ENCODE data around the gene LIPG. TPM values are rescaled to one million over a fixed set of nuclear protein-coding genes. Genes with fewer than 3 reads are reported as not detected.
"Not testable (repeated sequence)": the region's sequence is repeated elsewhere in the genome, so short reads cannot be mapped to it uniquely, and the experiment has no call there.

Gene LIPG
- polyA plus RNA-seq, 3 donors: 43.9 to 69.5 (median 52.1) TPM

DNA sequence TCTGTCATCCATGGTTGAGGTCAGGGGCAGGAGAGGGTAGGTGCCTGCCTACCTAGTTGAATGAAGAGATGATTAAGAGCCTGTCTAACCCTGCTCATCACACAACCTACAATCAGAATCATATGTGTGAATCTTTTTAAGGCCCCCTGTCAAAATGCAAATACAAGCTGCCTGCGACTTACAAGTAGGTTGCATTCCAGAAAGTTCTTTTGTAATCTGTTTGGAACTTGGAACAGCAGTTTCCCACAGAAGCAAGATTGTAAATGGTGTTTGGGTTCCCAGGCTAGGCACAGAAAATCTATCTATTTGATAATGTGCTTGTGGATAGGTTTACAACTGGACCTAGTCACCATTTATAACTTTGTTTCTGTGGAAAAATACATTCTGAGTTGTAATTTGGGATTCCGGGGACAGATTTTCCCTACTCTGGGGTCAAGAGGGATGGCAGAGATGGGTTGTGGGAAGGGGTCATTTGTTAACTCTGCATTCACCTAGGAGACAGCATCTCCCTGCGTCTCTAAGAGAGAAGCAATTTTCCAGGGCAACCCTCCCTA, 4.4 kb downstream of the LIPG start:
- DNase-seq: no peak

DNA sequence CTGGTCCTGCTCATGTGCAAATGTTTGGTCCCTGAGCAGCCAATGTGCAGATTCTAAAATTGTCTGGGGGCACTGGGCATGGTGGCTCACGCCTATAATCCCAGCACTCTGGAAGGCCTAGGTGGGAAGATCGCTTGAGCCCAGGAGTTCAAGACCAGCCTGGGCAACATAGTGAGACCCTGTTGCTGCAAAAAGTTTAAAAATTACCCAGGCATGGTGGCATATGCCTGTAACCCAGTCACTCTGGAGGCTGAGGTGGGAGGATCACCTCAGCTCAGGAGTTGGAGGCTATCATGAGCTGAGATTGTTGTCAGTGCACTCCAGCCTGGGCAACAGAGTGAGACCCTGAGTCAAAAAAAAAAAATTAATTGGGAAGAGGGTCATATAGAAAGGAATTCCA, 5.1 kb downstream of the LIPG start:
- DNase-seq: no peak

GRCh38 chr18:49569724-49570123, 7.9 kb downstream of the LIPG start:
- no peak for DNase-seq

DNA sequence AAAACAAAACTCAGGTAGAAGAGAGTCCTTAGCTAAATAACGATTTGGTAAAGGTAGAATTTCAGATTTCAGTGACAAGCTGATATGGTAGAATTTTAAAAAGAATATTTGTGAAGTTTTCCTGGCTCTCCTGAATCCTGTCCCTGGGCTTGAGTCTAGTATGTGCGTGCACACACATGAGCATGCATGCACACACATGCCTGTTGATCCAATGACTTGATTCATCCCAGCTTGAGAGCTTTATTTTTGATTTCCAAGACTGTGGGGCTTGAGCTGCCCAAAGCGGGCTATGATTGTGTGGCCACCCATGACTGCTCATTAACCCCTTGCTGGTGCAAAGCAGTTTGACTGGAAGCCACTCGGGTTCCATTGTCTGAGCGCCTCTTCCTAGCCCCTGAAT, 9.0 kb downstream of the LIPG start:
- DNase-seq: no peak

DNA sequence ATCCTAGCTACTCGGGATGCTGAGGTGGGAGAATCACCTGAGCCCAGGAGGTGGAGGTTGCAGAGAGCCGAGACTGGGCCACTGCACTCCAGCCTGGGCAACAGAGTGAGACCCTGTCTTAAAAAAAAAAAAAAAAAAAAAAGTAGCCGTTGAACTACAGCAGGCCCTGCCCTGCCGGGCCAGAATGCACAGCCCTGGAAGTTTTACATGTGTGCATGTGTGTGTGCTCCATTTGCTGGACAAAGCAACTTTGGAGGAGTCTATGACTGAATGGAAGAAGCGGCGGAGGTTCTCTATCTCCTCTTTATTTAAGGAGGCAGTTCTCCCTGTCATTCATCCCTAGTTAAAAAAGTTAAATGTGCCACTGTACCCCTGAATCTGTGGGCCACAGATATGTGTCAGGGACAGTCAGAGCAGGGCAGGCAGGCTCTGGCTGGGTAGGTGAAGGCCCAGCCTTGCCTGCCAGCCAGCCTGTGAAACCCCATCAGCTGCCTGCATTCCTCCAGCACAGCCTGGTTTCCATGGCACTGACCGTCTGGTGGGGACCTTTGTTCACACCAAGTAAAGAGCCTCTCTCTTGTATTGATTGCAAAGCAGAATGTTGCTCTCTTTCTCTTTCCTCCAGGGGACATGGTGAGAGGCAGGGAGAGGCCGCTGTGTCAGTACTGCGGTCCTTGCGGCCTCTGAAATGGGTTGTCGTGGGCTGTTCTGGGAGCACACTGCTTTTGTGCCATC, 10.9 kb downstream of the LIPG start:
- DNase-seq: no peak

GRCh38 chr18:49573835-49574234, 12.0 kb downstream of the LIPG start:
- DNase-seq: no peak

DNA sequence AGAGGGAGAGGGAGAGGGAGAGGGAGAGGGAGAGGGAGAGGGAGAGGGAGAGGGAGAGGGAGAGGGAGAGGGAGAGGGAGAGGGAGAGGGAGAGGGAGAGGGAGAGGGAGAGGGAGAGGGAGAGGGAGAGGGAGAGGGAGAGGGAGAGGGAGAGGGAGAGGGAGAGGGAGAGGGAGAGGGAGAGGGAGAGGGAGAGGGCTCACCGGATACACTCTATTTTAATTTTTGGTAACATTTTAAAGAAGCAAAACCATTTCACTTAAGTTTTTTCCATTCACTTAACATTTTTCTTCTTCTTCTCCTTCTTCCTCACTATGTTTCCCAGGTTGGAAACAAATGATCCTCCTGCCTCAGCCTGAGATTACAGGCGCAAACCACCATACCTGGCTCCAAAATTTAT, 17.2 kb downstream of the LIPG start:
- DNase-seq: not testable (repeated sequence)

- not testable (repeated sequence) for DNase-seq
These were observed 17.7 kb downstream of the LIPG start for GRCh38 chr18:49579583-49579982.

GRCh38 chr18:49580279-49580678, 18.4 kb downstream of the LIPG start:
- DNase-seq: no peak

DNA sequence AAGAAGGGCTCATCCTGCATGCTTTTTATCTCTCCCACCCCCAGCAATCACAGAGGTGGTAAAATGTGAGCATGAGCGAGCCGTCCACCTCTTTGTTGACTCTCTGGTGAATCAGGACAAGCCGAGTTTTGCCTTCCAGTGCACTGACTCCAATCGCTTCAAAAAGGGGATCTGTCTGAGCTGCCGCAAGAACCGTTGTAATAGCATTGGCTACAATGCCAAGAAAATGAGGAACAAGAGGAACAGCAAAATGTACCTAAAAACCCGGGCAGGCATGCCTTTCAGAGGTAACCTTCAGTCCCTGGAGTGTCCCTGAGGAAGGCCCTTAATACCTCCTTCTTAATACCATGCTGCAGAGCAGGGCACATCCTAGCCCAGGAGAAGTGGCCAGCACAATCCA, 19.5 kb downstream of the LIPG start:
- no peak for DNase-seq

DNA sequence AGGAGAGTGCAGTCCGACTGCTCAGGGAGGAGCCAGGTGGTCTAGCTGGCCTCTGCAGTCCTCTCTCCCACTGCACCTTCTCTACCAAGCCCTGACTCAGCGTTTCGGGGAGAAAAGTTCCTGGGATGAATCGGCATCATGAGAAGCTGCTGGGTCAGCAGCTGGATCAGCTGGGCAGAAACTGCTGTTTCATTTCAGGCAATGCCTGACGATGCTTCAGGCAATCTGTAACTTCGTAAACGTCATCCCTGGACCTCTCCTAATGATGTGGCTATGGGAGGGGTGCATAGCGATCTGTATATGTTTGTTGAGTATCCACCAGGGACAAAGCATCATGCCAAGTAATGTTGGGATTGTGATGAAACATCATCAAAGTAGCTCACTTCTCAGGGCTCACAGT, 20.7 kb downstream of the LIPG start:
- DNase-seq: no peak

GRCh38 chr18:49584394-49584793, 22.5 kb downstream of the LIPG start:
- DNase-seq: no peak

DNA sequence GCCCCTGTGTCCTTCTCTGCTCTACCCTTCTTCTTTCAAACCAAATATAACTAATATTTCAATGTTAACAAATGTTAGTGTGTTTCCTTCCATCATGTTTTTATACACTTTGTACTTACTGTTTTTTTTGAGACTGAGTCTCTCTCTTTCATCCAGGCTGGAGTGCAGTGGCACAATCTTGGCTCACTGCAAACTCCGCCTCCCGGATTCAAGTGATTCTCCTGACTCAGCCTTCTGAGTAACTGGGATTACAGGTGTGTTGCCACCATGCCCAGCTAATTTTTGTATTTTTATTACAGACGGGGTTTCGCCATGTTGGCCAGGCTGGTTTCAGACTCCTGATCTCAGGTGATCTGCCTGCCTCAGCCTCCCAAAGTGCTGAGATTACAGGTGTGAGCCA, 23.1 kb downstream of the LIPG start:
- DNase-seq: not testable (repeated sequence)

- DNase-seq: no peak
These were observed 24.2 kb downstream of the LIPG start for GRCh38 chr18:49585781-49586663.

DNA sequence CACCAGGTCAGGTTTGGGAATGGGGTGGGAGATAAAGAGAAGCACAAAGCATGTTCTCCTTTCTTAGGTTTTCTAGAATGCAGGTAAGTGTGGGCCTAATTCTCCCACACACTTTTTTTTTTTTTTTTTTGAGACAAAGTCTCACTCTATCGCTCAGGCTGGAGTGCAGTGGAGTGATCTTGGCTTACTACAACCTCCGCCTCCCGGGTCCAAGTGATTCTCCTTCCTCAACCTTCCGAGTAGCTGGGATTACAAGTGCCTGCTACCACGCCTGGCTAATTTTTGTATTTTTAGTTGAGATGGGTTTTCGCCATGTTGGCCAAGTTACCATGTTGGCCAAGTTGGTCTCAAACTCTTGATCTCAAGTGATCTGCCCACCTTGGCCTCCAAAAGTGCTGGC, 26.3 kb downstream of the LIPG start:
- no peak for DNase-seq

GRCh38 chr18:49588971-49589370, 27.1 kb downstream of the LIPG start:
- DNase-seq: no peak

DNA sequence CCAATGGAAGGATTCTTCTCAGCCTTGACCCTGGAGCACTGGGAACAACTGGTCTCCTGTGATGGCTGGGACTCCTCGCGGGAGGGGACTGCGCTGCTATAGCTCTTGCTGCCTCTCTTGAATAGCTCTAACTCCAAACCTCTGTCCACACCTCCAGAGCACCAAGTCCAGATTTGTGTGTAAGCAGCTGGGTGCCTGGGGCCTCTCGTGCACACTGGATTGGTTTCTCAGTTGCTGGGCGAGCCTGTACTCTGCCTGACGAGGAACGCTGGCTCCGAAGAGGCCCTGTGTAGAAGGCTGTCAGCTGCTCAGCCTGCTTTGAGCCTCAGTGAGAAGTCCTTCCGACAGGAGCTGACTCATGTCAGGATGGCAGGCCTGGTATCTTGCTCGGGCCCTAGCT, 28.8 kb downstream of the LIPG start:
- DNase-seq: no peak

GRCh38 chr18:49591271-49591670, 29.4 kb downstream of the LIPG start:
- no peak for DNase-seq

- no peak for DNase-seq
These were observed 29.9 kb downstream of the LIPG start for GRCh38 chr18:49591775-49592174.

DNA sequence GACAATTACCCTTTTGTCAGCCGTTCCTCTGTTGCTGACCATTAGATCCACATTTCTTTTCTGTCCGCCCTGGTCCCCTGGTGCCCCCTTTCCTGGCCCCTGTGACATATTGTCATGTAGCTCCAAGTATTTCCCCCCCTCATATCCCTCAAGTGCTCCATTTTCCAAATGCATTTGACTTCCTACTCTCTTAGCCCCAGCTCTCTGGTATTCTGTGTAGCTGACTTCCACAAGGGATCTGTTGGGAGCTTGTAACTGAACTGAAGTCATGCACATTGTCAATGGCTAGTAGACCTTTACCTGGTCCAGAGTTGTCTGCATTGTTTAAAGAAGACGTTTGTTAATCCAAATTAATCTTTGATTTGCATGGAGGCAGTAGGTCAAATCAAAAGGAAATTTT, 34.8 kb downstream of the LIPG start:
- DNase-seq: no peak

- no peak for DNase-seq
These were observed 35.5 kb downstream of the LIPG start for GRCh38 chr18:49597157-49597931.

GRCh38 chr18:49601211-49601610, 39.4 kb downstream of the LIPG start:
- no peak for DNase-seq
